ENCODE data around the gene TNPO2. TPM values are rescaled to one million over a fixed set of nuclear protein-coding genes. Genes with fewer than 3 reads are reported as not detected.

Gene TNPO2
- total and polyA plus RNA-seq, 2 of the 13 experiments (the other 11 are each of a cell fraction or from before 2014, with no cell fraction given): 31.7 to 61.0 TPM

GRCh38 chr19:12668932-12669269 is 54.8 kb downstream of the TNPO2 start (continued):
- TF ChIP-seq, protein P1, sequence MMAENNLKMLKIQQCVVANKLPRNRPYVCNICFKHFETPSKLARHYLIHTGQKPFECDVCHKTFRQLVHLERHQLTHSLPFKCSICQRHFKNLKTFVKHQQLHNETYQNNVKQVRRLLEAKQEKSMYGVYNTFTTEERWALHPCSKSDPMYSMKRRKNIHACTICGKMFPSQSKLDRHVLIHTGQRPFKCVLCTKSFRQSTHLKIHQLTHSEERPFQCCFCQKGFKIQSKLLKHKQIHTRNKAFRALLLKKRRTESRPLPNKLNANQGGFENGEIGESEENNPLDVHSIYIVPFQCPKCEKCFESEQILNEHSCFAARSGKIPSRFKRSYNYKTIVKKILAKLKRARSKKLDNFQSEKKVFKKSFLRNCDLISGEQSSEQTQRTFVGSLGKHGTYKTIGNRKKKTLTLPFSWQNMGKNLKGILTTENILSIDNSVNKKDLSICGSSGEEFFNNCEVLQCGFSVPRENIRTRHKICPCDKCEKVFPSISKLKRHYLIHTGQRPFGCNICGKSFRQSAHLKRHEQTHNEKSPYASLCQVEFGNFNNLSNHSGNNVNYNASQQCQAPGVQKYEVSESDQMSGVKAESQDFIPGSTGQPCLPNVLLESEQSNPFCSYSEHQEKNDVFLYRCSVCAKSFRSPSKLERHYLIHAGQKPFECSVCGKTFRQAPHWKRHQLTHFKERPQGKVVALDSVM (CRISPR knock-in tag; IDR thresholded peaks at IDR 0.05): no peak
- no peak for TF ChIP-seq ZFP82 (CRISPR knock-in tag; IDR thresholded peaks at IDR 0.05; ENCODE audit: borderline replicate concordance)
- TF ChIP-seq ZNF362 (CRISPR knock-in tag; IDR thresholded peaks at IDR 0.05; ENCODE audit: borderline replicate concordance): no peak
- TF ChIP-seq MTA1 (CRISPR knock-in tag; IDR thresholded peaks at IDR 0.05; ENCODE audit: borderline replicate concordance): no peak; the same call in 1 of the 2 replicates
- TF ChIP-seq RBM39 (IDR thresholded peaks at IDR 0.05; ENCODE audit: low read depth, low read length, poor library complexity, severe bottlenecking): no peak
- TF ChIP-seq FLYWCH1 (CRISPR knock-in tag; IDR thresholded peaks at IDR 0.05): no peak
- TF ChIP-seq MYC (CRISPR knock-in tag; IDR thresholded peaks at IDR 0.05; ENCODE audit: borderline replicate concordance): peak; percentile 62; the same call in 1 of the 2 replicates
- TF ChIP-seq ZBTB7A (CRISPR knock-in tag; IDR thresholded peaks at IDR 0.05): 0 out of 2 replicates have a peak, but pooled peaks have one; percentile 72
- TF ChIP-seq, protein P2, sequence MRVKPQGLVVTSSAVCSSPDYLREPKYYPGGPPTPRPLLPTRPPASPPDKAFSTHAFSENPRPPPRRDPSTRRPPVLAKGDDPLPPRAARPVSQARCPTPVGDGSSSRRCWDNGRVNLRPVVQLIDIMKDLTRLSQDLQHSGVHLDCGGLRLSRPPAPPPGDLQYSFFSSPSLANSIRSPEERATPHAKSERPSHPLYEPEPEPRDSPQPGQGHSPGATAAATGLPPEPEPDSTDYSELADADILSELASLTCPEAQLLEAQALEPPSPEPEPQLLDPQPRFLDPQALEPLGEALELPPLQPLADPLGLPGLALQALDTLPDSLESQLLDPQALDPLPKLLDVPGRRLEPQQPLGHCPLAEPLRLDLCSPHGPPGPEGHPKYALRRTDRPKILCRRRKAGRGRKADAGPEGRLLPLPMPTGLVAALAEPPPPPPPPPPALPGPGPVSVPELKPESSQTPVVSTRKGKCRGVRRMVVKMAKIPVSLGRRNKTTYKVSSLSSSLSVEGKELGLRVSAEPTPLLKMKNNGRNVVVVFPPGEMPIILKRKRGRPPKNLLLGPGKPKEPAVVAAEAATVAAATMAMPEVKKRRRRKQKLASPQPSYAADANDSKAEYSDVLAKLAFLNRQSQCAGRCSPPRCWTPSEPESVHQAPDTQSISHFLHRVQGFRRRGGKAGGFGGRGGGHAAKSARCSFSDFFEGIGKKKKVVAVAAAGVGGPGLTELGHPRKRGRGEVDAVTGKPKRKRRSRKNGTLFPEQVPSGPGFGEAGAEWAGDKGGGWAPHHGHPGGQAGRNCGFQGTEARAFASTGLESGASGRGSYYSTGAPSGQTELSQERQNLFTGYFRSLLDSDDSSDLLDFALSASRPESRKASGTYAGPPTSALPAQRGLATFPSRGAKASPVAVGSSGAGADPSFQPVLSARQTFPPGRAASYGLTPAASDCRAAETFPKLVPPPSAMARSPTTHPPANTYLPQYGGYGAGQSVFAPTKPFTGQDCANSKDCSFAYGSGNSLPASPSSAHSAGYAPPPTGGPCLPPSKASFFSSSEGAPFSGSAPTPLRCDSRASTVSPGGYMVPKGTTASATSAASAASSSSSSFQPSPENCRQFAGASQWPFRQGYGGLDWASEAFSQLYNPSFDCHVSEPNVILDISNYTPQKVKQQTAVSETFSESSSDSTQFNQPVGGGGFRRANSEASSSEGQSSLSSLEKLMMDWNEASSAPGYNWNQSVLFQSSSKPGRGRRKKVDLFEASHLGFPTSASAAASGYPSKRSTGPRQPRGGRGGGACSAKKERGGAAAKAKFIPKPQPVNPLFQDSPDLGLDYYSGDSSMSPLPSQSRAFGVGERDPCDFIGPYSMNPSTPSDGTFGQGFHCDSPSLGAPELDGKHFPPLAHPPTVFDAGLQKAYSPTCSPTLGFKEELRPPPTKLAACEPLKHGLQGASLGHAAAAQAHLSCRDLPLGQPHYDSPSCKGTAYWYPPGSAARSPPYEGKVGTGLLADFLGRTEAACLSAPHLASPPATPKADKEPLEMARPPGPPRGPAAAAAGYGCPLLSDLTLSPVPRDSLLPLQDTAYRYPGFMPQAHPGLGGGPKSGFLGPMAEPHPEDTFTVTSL (CRISPR knock-in tag; IDR thresholded peaks at IDR 0.05; ENCODE audit: borderline replicate concordance): no peak
- no peak for TF ChIP-seq SMAD3 (CRISPR knock-in tag; IDR thresholded peaks at IDR 0.05)
- TF ChIP-seq ZNF3 (CRISPR knock-in tag; IDR thresholded peaks at IDR 0.05): no peak
- TF ChIP-seq ADNP (CRISPR knock-in tag; IDR thresholded peaks at IDR 0.05): no peak
- TF ChIP-seq WIZ (CRISPR knock-in tag; IDR thresholded peaks at IDR 0.05): no peak
- no peak for TF ChIP-seq KLF11 (CRISPR knock-in tag; IDR thresholded peaks at IDR 0.05)
- TF ChIP-seq, protein P3, sequence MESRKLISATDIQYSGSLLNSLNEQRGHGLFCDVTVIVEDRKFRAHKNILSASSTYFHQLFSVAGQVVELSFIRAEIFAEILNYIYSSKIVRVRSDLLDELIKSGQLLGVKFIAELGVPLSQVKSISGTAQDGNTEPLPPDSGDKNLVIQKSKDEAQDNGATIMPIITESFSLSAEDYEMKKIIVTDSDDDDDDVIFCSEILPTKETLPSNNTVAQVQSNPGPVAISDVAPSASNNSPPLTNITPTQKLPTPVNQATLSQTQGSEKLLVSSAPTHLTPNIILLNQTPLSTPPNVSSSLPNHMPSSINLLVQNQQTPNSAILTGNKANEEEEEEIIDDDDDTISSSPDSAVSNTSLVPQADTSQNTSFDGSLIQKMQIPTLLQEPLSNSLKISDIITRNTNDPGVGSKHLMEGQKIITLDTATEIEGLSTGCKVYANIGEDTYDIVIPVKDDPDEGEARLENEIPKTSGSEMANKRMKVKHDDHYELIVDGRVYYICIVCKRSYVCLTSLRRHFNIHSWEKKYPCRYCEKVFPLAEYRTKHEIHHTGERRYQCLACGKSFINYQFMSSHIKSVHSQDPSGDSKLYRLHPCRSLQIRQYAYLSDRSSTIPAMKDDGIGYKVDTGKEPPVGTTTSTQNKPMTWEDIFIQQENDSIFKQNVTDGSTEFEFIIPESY (CRISPR knock-in tag; IDR thresholded peaks at IDR 0.05): no peak
- no peak for TF ChIP-seq ZNF556 (CRISPR knock-in tag; IDR thresholded peaks at IDR 0.05; ENCODE audit: borderline replicate concordance)
- no peak for TF ChIP-seq ZEB1 (IDR thresholded peaks at IDR 0.05; ENCODE audit: insufficient replicate concordance, low read depth)
- TF ChIP-seq, protein P4, sequence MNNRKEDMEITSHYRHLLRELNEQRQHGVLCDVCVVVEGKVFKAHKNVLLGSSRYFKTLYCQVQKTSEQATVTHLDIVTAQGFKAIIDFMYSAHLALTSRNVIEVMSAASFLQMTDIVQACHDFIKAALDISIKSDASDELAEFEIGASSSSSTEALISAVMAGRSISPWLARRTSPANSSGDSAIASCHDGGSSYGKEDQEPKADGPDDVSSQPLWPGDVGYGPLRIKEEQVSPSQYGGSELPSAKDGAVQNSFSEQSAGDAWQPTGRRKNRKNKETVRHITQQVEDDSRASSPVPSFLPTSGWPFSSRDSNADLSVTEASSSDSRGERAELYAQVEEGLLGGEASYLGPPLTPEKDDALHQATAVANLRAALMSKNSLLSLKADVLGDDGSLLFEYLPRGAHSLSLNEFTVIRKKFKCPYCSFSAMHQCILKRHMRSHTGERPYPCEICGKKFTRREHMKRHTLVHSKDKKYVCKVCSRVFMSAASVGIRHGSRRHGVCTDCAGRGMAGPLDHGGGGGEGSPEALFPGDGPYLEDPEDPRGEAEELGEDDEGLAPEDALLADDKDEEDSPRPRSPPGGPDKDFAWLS (CRISPR knock-in tag; IDR thresholded peaks at IDR 0.05; ENCODE audit: borderline replicate concordance): no peak
